Mucosa of rectum (tissue), 2 donors: ENCODE data around the gene DHX8.

Experiments
- H3K27ac ChIP-seq, 2 donors: one replicate each; pipeline ENCODE4 v1.7.0; 2013; ENCODE audit warnings: inconsistent platforms in 2 of 2, low read depth in 2 of 2, low read length in 2 of 2
- H3K27me3 ChIP-seq, 2 donors: one replicate each; pipeline ENCODE4 v1.7.0; 2013; ENCODE audit warnings: low read length in 2 of 2; ENCODE audit not compliant: control insufficient read depth in 2 of 2, insufficient read depth in 2 of 2
- H3K36me3 ChIP-seq, 2 donors: one replicate each; pipeline ENCODE4 v1.7.0; 2013; ENCODE audit warnings: low read length in 2 of 2; ENCODE audit not compliant: control insufficient read depth in 2 of 2, insufficient read depth in 2 of 2
- H3K4me1 ChIP-seq, 2 donors: one replicate each; pipeline ENCODE4 v1.7.0; 2013; ENCODE audit warnings: low read length in 2 of 2, mild to moderate bottlenecking in 1 of 2; ENCODE audit not compliant: control insufficient read depth in 2 of 2, insufficient read depth in 2 of 2
- H3K4me3 ChIP-seq, 2 donors: one replicate each; pipeline ENCODE4 v1.7.0; 2013; ENCODE audit warnings: low read length in 2 of 2
- H3K9ac ChIP-seq, 2 donors: one replicate each; pipeline ENCODE4 v1.7.0; 2013; ENCODE audit warnings: low read length in 2 of 2, low read depth in 1 of 2, mild to moderate bottlenecking in 1 of 2
- H3K9me3 ChIP-seq, 2 donors: one replicate each; pipeline ENCODE4 v1.7.0; 2013; ENCODE audit warnings: low read length in 2 of 2; ENCODE audit not compliant: control insufficient read depth in 2 of 2
- donor health status: healthy.
- donor health status: Normal muscosa, but diverticular disease.

The DHX8 gene

DNA sequence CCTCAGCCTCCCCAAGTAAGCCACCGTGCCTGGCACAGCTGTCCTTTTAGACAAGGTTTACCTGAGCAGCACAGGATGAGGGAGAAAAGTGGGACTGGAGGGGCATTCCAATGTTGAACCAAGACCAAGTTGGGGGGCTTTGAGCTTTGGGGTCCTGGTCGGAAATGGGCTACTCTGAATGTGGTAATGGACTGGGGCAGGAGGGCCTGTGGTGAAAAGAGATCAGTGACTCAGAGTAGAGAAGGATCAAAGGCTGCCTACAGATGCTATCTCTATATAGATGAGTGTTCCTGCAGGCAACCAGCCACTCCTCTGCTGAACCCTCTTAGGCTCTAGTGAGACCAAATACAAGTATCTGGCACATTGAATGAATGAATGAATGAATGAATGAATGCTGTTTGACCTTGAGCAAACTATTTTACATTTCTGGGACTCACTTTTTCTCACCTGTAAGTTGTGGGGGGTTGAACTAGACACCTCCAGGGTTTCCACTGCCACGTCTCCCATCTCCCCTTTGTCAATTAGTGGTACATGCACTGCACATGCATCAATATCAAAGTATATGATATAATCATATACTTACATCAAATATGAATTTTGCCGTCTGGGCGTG is 88.7 kb downstream of the DHX8 start:
- no peak overlapping the region for H3K9ac ChIP-seq
- no peak overlapping the region for H3K27ac ChIP-seq
- no peaks in the 10 kb centered on the region for H3K36me3 ChIP-seq
- no peak overlapping the region for H3K4me3 ChIP-seq
- H3K9me3 ChIP-seq: no peaks in the 10 kb centered on the region
- no peaks in the 10 kb centered on the region for H3K27me3 ChIP-seq
- H3K4me1 ChIP-seq: peaks cover 8 to 12% of the 10 kb centered on the region in 2 donors

DNA sequence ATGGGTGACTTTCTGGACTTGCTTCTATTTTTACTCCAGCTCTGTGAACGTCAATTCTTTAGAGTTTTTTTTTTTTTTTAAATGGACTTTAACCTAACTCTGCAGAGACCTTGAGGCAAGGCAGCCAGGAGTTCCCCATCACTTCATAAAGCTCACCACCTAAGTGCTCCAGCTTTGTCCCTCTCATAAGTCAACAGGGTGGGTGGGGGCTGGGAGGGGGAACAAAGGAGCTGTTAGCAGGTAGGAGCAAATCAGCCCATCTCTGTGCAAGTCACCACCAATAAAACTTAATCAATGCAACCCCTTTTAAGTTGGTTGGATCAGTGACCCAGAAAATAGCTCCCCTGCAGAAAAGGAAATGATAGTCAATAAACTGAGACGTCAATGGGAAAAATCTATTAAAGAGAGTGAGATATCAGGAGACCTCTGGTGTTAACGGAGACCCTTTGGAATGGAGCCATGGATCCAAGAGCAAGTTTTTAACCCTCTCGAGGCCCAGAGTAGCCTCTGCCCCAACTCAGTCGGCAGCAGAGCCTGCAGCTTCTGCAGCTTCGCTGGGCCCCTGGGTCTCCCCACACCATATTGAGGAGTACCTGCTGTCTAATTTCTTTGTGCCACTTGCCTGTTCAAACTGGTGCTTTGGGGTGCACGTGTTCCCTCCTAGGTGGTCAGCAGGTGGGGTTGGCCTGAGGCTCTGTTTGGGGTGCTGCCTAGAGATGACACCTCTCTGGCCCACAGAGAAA is 90.0 kb downstream of the DHX8 start:
- Histone ChIP-seq H3K36me3 (no peaks in the 10 kb centered on the region), H3K27me3 (no peaks in the 10 kb centered on the region), H3K9me3 (no peaks in the 10 kb centered on the region), H3K4me1 (peaks cover 8 to 12% of the 10 kb centered on the region in 2 donors), H3K4me3 (no peak overlapping the region), H3K27ac (peak overlapping the region in 1 of 2 donors; percentile 9), H3K9ac (no peak overlapping the region)

- H3K4me1 ChIP-seq: peaks cover 9 to 12% of the 10 kb centered on the region in 2 donors
- no peak overlapping the region for H3K9ac ChIP-seq
- H3K9me3 ChIP-seq: no peaks in the 10 kb centered on the region
- H3K27me3 ChIP-seq: no peaks in the 10 kb centered on the region
- no peak overlapping the region for H3K27ac ChIP-seq
- H3K4me3 ChIP-seq: no peak overlapping the region
- H3K36me3 ChIP-seq: no peaks in the 10 kb centered on the region
Measured at GRCh38 chr17:43574348-43574747, 90.6 kb downstream of the DHX8 start.

GRCh38 chr17:43574896-43575525 is 91.2 kb downstream of the DHX8 start:
- no peak overlapping the region for H3K4me3 ChIP-seq
- H3K9ac ChIP-seq: no peak overlapping the region
- no peaks in the 10 kb centered on the region for H3K27me3 ChIP-seq
- no peaks in the 10 kb centered on the region for H3K36me3 ChIP-seq
- peaks cover 9 to 12% of the 10 kb centered on the region in 2 donors for H3K4me1 ChIP-seq
- H3K9me3 ChIP-seq: no peaks in the 10 kb centered on the region
- no peak overlapping the region for H3K27ac ChIP-seq
